Hindlimb muscle (tissue), 1 donor: Measurements from ENCODE around the gene RIMOC1. TPM values are rescaled to one million over a fixed set of nuclear protein-coding genes. Genes with fewer than 3 reads are reported as not detected.

ENCODE experiments used
- polyA plus RNA-seq: library from polyadenylated mRNA; unstranded; fragments of 120-200 nt; gene quantifications from one replicate; pipeline ENCODE4 v1.2.1, GENCODE V29; 2013; ENCODE audit not compliant: insufficient read length

Gene RIMOC1
- polyA plus RNA-seq, 1 donor: 14.2 TPM

Other genes with a start within 250 kb of the RIMOC1 start
- gene OXCT1, start 33.9 kb upstream of the RIMOC1 start, polyA plus RNA-seq: 11.6 TPM
- 8.3 TPM for gene FBXO4, start 20.9 kb downstream of the RIMOC1 start, polyA plus RNA-seq